GM19035 (cell line): ENCODE data around the gene LRP8.
A peak's percentile ranks its signal among the peaks of the same experiment; 100 is the strongest.

Source experiments
- ATAC-seq: cut with Tn5 transposase; IDR thresholded peaks from one replicate; pipeline ENCODE4 v1.9.1; 2021; ENCODE audit not compliant: unreplicated experiment

Gene LRP8

GRCh38 chr1:53328009-53328461 lies at the start of gene LRP8:
Gene LRP8 (minus strand): TSS chr1:53328070. CDS start chr1:53327912, 158 bp downstream.
- ATAC-seq: peak; percentile 42

- no peak for ATAC-seq
These were observed 49.6 kb upstream of the LRP8 start for GRCh38 chr1:53377438-53377841.

- no peak for ATAC-seq
These were observed 49.0 kb upstream of the LRP8 start for GRCh38 chr1:53376742-53377437.

GRCh38 chr1:53376041-53376461 lies 48.2 kb upstream of the LRP8 start:
- no peak for ATAC-seq

GRCh38 chr1:53375440-53375839 lies 47.6 kb upstream of the LRP8 start:
- ATAC-seq: no peak

GRCh38 chr1:53373246-53373645 lies 45.4 kb upstream of the LRP8 start:
- no peak for ATAC-seq

- ATAC-seq: no peak
These were observed 44.7 kb upstream of the LRP8 start for GRCh38 chr1:53372501-53372951.

GRCh38 chr1:53371851-53372250 lies 44.0 kb upstream of the LRP8 start:
- no peak for ATAC-seq

GRCh38 chr1:53371121-53371666 lies 43.3 kb upstream of the LRP8 start:
- ATAC-seq: no peak

- no peak for ATAC-seq
These were observed 42.6 kb upstream of the LRP8 start for GRCh38 chr1:53370369-53370961.

- ATAC-seq: no peak
These were observed 41.9 kb upstream of the LRP8 start for GRCh38 chr1:53369761-53370160.

- no peak for ATAC-seq
These were observed 41.3 kb upstream of the LRP8 start for GRCh38 chr1:53369034-53369750.

- no peak for ATAC-seq
These were observed 40.6 kb upstream of the LRP8 start for GRCh38 chr1:53368314-53369033.

GRCh38 chr1:53367503-53368313 lies 39.8 kb upstream of the LRP8 start:
- peak; percentile 88 for ATAC-seq

GRCh38 chr1:53366901-53367502 lies 39.1 kb upstream of the LRP8 start:
- no peak for ATAC-seq

- ATAC-seq: no peak
These were observed 37.7 kb upstream of the LRP8 start for GRCh38 chr1:53365437-53366063.

- ATAC-seq: no peak
These were observed 35.2 kb upstream of the LRP8 start for GRCh38 chr1:53362851-53363642.

- no peak for ATAC-seq
These were observed 34.4 kb upstream of the LRP8 start for GRCh38 chr1:53362270-53362669.
